Measurements from ENCODE around the gene IFT122.
"Not testable (repeated sequence)": the region's sequence is repeated elsewhere in the genome, so short reads cannot be mapped to it uniquely, and the experiment has no call there.

GRCh38 chr3:129487868-129488335 is 47.9 kb downstream of the IFT122 start:
- TF ChIP-seq EZH2 (IDR thresholded peaks at IDR 0.05; ENCODE audit: borderline replicate concordance, low read depth, low read length, severe bottlenecking); CTCF (IDR thresholded peaks at IDR 0.05; ENCODE audit: extremely low read depth in 1 of 2, insufficient read depth in 1 of 2, low read depth in 1 of 2, low read length in 2 of 2); POLR2A (IDR thresholded peaks at IDR 0.05; ENCODE audit: low read depth, low read length); MYC (IDR thresholded peaks at IDR 0.05; ENCODE audit: low read depth, low read length): not testable (repeated sequence)

All from endothelial cell of umbilical vein (primary cell).